OCI-LY1 (cell line): ENCODE data around the gene COL9A3.

ENCODE experiments used
- H2AFZ ChIP-seq: fragments of 200-600 bp; sonication (generic), shearing (Covaris generic); 2 replicates; pipeline ENCODE4 v1.6.0; 2014; ENCODE audit warnings: antibody characterized with exemption, mild to moderate bottlenecking, low read length
- H3F3A ChIP-seq: fragments of 200-600 bp; sonication (generic), shearing (Covaris generic); 2 replicates; pipeline ENCODE4 v1.6.0; 2014; ENCODE audit warnings: mild to moderate bottlenecking, antibody characterized with exemption, low read length, moderate library complexity; ENCODE audit not compliant: insufficient read depth
- H3K27ac ChIP-seq: fragments of 200-600 bp; sonication (generic); 2 replicates; pipeline ENCODE4 v1.5.1; 2014; ENCODE audit warnings: low read length, mixed run types, mild to moderate bottlenecking, low read depth; ENCODE audit not compliant: poor library complexity, severe bottlenecking
- H3K27me3 ChIP-seq: fragments of 200-600 bp; sonication (generic); 2 replicates; pipeline ENCODE4 v1.6.0; 2014; ENCODE audit warnings: antibody characterized with exemption, mild to moderate bottlenecking, low read length, moderate library complexity; ENCODE audit not compliant: insufficient read depth
- H3K36me3 ChIP-seq: fragments of 200-600 bp; sonication (generic); 2 replicates; pipeline ENCODE4 v1.6.1; 2014; ENCODE audit warnings: mild to moderate bottlenecking, antibody characterized with exemption, low read length, moderate library complexity, mixed read lengths; ENCODE audit not compliant: insufficient read depth
- H3K4me1 ChIP-seq: fragments of 200-600 bp; sonication (generic); 2 replicates; pipeline ENCODE4 v1.5.1; 2014; ENCODE audit warnings: mild to moderate bottlenecking, low read length, moderate library complexity; ENCODE audit not compliant: insufficient read depth, severe bottlenecking
- H3K4me2 ChIP-seq: fragments of 200-600 bp; sonication (generic), shearing (Covaris generic); 2 replicates; pipeline ENCODE4 v1.6.1; 2014; ENCODE audit warnings: low read length
- H3K4me3 ChIP-seq: fragments of 200-600 bp; sonication (generic); 2 replicates; pipeline ENCODE4 v1.5.1; 2014; ENCODE audit warnings: low read length, low read depth, mild to moderate bottlenecking, mixed read lengths; ENCODE audit not compliant: poor library complexity, severe bottlenecking
- H3K79me2 ChIP-seq: fragments of 200-600 bp; shearing (Covaris generic); 2 replicates; pipeline ENCODE4 v1.6.1; 2016; ENCODE audit warnings: mixed run types, low read length, mixed read lengths; ENCODE audit not compliant: insufficient read depth
- H3K9ac ChIP-seq: fragments of 200-600 bp; sonication (generic), shearing (Covaris generic); 2 replicates; pipeline ENCODE4 v1.6.1; 2014; ENCODE audit warnings: mild to moderate bottlenecking, low read length, mixed read lengths
- H3K9me2 ChIP-seq: fragments of 200-600 bp; sonication (generic), shearing (Covaris generic); 2 replicates; pipeline ENCODE4 v1.6.1; 2014; ENCODE audit warnings: low read depth, mild to moderate bottlenecking, low read length, mixed read lengths
- H3K9me3 ChIP-seq: fragments of 200-600 bp; shearing (Covaris generic); 2 replicates; pipeline ENCODE4 v1.6.1; 2014; ENCODE audit warnings: low read length, mixed read lengths
- H4K20me1 ChIP-seq: fragments of 200-600 bp; sonication (generic), shearing (Covaris generic); 2 replicates; pipeline ENCODE4 v1.6.0; 2016; ENCODE audit warnings: mild to moderate bottlenecking, low read length; ENCODE audit not compliant: insufficient read depth
- CTCF ChIP-seq: fragments of 200-600 bp; sonication (generic), shearing (Covaris generic); IDR thresholded peaks from 2 replicates; pipeline ENCODE4 v1.5.1; 2017; ENCODE audit warnings: mild to moderate bottlenecking, antibody characterized with exemption, low read length, moderate library complexity, mixed read lengths
- EZH2 ChIP-seq: fragments of 200-600 bp; sonication (generic), shearing (Covaris generic); IDR thresholded peaks from 2 replicates; pipeline ENCODE4 v1.8.0; 2017; ENCODE audit warnings: borderline replicate concordance, mixed run types, mild to moderate bottlenecking, antibody characterized with exemption, low read length, moderate library complexity, mixed read lengths

COL9A3 gene

DNA sequence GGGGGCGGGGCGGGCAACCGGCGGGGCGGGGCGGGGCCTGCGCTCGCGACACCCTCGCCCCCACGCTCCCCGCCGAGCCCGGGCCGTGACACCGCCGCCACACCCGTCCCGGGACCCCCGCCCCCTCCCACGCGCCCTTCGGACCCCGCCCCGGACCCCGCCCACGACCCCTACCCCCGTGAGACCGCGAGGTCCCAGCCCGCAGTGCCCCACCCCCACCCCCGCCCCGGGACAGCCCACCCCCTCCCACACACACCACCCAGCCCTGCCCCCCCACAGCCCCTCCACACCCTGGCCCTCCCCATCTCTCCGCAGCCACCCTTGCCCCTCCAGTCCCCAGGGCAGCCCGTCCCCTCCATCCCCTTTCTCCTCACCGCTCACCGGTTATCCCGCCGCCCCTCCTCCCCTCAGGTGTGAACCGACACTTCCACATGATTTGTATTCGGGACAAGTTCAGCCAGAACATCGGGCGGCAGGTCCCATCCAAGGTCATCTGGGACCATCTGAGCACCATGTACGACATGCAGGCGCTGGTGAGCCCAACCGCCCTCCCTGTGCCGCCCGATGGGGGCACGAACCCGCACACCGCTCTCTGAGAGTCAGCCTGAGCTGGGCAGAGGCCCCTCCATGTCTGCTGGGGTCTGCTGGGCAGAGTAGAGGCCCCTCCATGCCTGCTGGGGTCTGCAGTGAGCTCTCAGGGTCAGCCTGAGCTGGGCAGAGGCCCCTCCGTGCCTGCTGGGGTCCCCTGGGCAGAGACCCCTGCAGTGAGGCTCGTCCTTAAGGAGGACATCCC lies 20.0 kb upstream of the COL9A3 start:
- no peaks in the 10 kb centered on the region for H3K9me3 ChIP-seq
- H3K9me2 ChIP-seq: no peaks in the 10 kb centered on the region
- no peak for TF ChIP-seq EZH2
- TF ChIP-seq CTCF: no peak
- no peaks in the 10 kb centered on the region for H3K27me3 ChIP-seq
- H3F3A ChIP-seq: no peaks in the 10 kb centered on the region
- H3K4me2 ChIP-seq: peak overlapping the region; percentile 92
- H2AFZ ChIP-seq: no peak overlapping the region
- H3K27ac ChIP-seq: peak overlapping the region; percentile 30
- peak overlapping the region; percentile 67 for H3K4me3 ChIP-seq
- H3K9ac ChIP-seq: peak overlapping the region; percentile 75
- no peaks in the 10 kb centered on the region for H3K79me2 ChIP-seq
- peaks cover 31% of the 10 kb centered on the region for H3K4me1 ChIP-seq
- H3K36me3 ChIP-seq: peaks cover 35% of the 10 kb centered on the region
- no peaks in the 10 kb centered on the region for H4K20me1 ChIP-seq

GRCh38 chr20:62797671-62798532 lies 18.9 kb upstream of the COL9A3 start:
- Histone ChIP-seq H3K27ac (peak overlapping the region; percentile 30), H4K20me1 (no peaks in the 10 kb centered on the region), H3K27me3 (no peaks in the 10 kb centered on the region), H3K9ac (peak overlapping the region; percentile 75; the same call in 1 of the 2 replicates), H3K4me1 (peaks cover 31% of the 10 kb centered on the region), H3K9me2 (no peaks in the 10 kb centered on the region), H3K36me3 (peaks cover 35% of the 10 kb centered on the region), H3F3A (no peaks in the 10 kb centered on the region; the same call in 1 of the 2 replicates), H2AFZ (no peak overlapping the region), H3K79me2 (no peaks in the 10 kb centered on the region), H3K4me2 (0 out of 2 replicates have a peak overlapping the region, but pooled peaks have one; percentile 92), H3K9me3 (no peaks in the 10 kb centered on the region), H3K4me3 (no peak overlapping the region)
- TF ChIP-seq CTCF (no peak), EZH2 (no peak)

- no peaks in the 10 kb centered on the region for H3K9me2 ChIP-seq
- no peak overlapping the region for H3K4me2 ChIP-seq
- no peaks in the 10 kb centered on the region; the same call in 1 of the 2 replicates for H3F3A ChIP-seq
- no peak overlapping the region for H3K9ac ChIP-seq
- H4K20me1 ChIP-seq: no peaks in the 10 kb centered on the region
- no peak overlapping the region for H2AFZ ChIP-seq
- H3K36me3 ChIP-seq: peaks cover 35% of the 10 kb centered on the region
- no peak for TF ChIP-seq CTCF
- no peak for TF ChIP-seq EZH2
- H3K4me3 ChIP-seq: no peak overlapping the region
- no peak overlapping the region for H3K27ac ChIP-seq
- no peaks in the 10 kb centered on the region for H3K9me3 ChIP-seq
- no peaks in the 10 kb centered on the region for H3K79me2 ChIP-seq
- peaks cover 26% of the 10 kb centered on the region for H3K4me1 ChIP-seq
- H3K27me3 ChIP-seq: no peaks in the 10 kb centered on the region
Measured at GRCh38 chr20:62799036-62799435, 17.8 kb upstream of the COL9A3 start.
